CD4-positive, alpha-beta T cell (primary cell): ENCODE measurements around the gene STK35. TPM values are rescaled to one million over a fixed set of nuclear protein-coding genes. Genes with fewer than 3 reads are reported as not detected.

Experiments
- ATAC-seq: fragments of 200-7000 bp; cut with Tn5 transposase; one replicate; pipeline ENCODE4 v1.10.0; 2022; ENCODE audit warnings: mild to moderate bottlenecking; ENCODE audit not compliant: poor library complexity
- CTCF ChIA-PET: fragments of 350-600 bp; sonication (Branson Sonifier 250); formaldehyde crosslinking; loops from one replicate; lab custom pipeline; 2021; ENCODE audit warnings: antibody characterized with exemption, inconsistent platforms; lab: Charles Lee
- POLR2A ChIA-PET: fragments of 350-600 bp; sonication (Branson Sonifier 250); formaldehyde crosslinking; loops from one replicate; lab custom pipeline; 2021; ENCODE audit warnings: antibody characterized with exemption, inconsistent platforms; lab: Charles Lee
- DNase-seq, 14 experiments: peaks; one replicate each; pipeline ENCODE4 v3.0.0-alpha.2; 2013 to 2020; ENCODE audit warnings: mixed read lengths in 2 of 14
- H3K27ac ChIP-seq, 2 donors: one replicate each; pipeline versions ENCODE4 v1.5.1 to v1.7.0; 2013; ENCODE audit warnings: low read length in 2 of 2, low read depth in 1 of 2, mild to moderate bottlenecking in 1 of 2
- H3K27me3 ChIP-seq, 2 experiments: 1 replicate in 1 of 2; 2 replicates in 1 of 2; pipeline versions ENCODE4 v1.6.1 to v1.7.0; 2013; ENCODE audit warnings: low read length in 2 of 2, control low read depth in 1 of 2, mild to moderate bottlenecking in 1 of 2, moderate library complexity in 1 of 2; ENCODE audit not compliant: insufficient read depth in 2 of 2, control insufficient read depth in 1 of 2
- H3K36me3 ChIP-seq: one replicate; pipeline ENCODE4 v1.6.1; 2013; ENCODE audit warnings: low read length, control low read depth; ENCODE audit not compliant: insufficient read depth
- H3K4me1 ChIP-seq: one replicate; pipeline ENCODE4 v1.6.1; 2013; ENCODE audit warnings: low read length, control low read depth; ENCODE audit not compliant: insufficient read depth
- H3K4me3 ChIP-seq: one replicate; pipeline ENCODE4 v1.5.1; 2013; ENCODE audit warnings: mild to moderate bottlenecking, low read length, moderate library complexity
- H3K9me3 ChIP-seq, 2 experiments: 1 replicate in 1 of 2; 2 replicates in 1 of 2; pipeline versions ENCODE4 v1.6.1 to v1.7.0; 2013; ENCODE audit warnings: low read length in 2 of 2, mild to moderate bottlenecking in 2 of 2, control low read depth in 1 of 2, moderate library complexity in 1 of 2; ENCODE audit not compliant: control insufficient read depth in 1 of 2, insufficient read depth in 1 of 2
- H3K27ac Mint-ChIP-seq: one replicate; pipeline ENCODE4 v1.8.0; 2020; ENCODE audit warnings: mixed read lengths
- H3K27me3 Mint-ChIP-seq: one replicate; pipeline ENCODE4 v1.8.0; 2021; ENCODE audit warnings: mixed read lengths
- H3K36me3 Mint-ChIP-seq: one replicate; pipeline ENCODE4 v1.8.0; 2021; ENCODE audit warnings: low read depth, mixed read lengths
- H3K4me1 Mint-ChIP-seq: one replicate; pipeline ENCODE4 v1.8.0; 2021; ENCODE audit warnings: low read depth, mixed read lengths
- H3K4me3 Mint-ChIP-seq: one replicate; pipeline ENCODE4 v1.8.0; 2020; ENCODE audit warnings: mild to moderate bottlenecking, mixed read lengths
- H3K9me3 Mint-ChIP-seq: one replicate; pipeline ENCODE4 v1.8.0; 2020; ENCODE audit warnings: mixed read lengths
- intact Hi-C, 2 experiments: fragments of 100-400 bp; cut with DNase I in 1 of 2; cut with micrococcal nuclease in 1 of 2; formaldehyde crosslinking; loops; one replicate each; pipeline versions ENCODE4 v1.15.1 to v1.9.0; 2023 to 2025; cut with DNase I, micrococcal nuclease
- polyA plus RNA-seq, 2 donors: library from polyadenylated mRNA; unstranded; fragments of 120-200 nt; gene quantifications; one replicate each; pipeline ENCODE4 v1.2.1, GENCODE V29; 2013
- total RNA-seq, 174 experiments: library from RNA in 2 of 174; stranded (reverse) in 2 of 174; gene quantifications; one replicate each; pipeline ENCODE4 v1.2.3 and lab custom pipeline; 2021 to 2026
- TF ChIP-seq, protein P1 (sequence below): fragments of 200-600 bp; IDR thresholded peaks from one replicate; pipeline ENCODE4 v1.8.0; 2022; ENCODE audit warnings: antibody characterized with exemption, mild to moderate bottlenecking

The STK35 gene
- total RNA-seq (10 to 100 TPM; 18.9 to 19.6 TPM), total RNA-seq (lab: John Stamatoyannopoulos, UW) (27.5 to 90.5 (median 57.4) reads per million in 172 experiments)
- 7.9 TPM for polyA plus RNA-seq (2013, experiment 1 of 2)
- polyA plus RNA-seq (2013, experiment 2 of 2): 7.3 TPM

DNA sequence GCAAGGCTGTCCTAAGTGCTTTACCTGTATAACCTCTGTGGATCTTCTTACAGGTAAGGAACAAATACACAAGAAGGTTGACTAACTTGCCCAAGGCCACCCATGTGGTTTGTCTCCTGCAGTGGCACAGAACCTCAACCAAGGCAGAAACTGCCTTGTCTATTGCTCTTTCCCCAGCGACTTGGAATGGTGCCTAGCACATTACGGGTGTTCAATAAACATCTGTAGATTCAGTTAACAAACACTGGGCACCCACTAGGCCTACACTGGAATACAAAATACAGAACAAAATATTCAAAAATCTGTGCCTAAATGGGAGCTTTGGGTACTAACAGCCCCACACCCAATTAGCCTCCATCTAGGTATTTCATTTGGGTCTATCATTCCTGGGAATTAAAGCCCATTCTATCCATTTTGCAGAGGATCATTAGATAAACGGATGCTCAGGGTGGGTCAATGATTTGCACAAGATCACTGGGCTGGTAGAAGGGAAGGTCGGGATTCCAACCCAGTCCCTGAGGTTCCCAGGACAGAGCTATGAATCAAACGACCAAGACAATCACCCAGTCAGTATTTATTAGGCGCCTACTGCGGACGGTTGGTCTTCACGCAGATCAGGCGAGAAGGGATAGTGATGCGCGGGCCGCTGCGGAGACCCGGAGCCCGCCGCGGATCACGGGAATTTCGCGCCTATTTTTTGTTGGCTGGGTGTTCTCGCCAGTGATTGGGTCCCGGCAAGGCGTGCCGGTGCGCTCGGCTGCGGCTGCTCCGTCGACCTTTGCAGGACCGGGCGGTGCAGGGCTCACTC, at the start of gene STK35:
STK35 (plus strand) TSS at position 771 of the 808 bp plus-strand sequence. CDS start 55 bp downstream, outside the sequence.
- no peaks in the 10 kb centered on the region for H3K9me3 Mint-ChIP-seq
- peak within 1 kb of the TSS; percentile 99 for H3K4me3 Mint-ChIP-seq
- H3K36me3 Mint-ChIP-seq: peaks cover 37% of the 10 kb centered on the region
- Histone ChIP-seq H3K27me3 (no peaks in the 10 kb centered on the region), H3K36me3 (peaks cover 7% of the 10 kb centered on the region), H3K4me1 (peaks cover 34% of the 10 kb centered on the region), H3K9me3 (no peaks in the 10 kb centered on the region), H3K4me3 (peak within 1 kb of the TSS; percentile 89), H3K27ac (peak within 1 kb of the TSS; percentile 96 to 99)
- ChIA-PET POLR2A (interaction anchor here (1.2 to 2.4 kb wide), 4 partner anchors 8 to 369 kb away, joined by 3 to 19 read pairs (median 10); partner anchors contain the start of gene SNRPB), CTCF (interaction anchor here (1.4 kb wide), 1 partner anchor 635 kb away, joined by 3 read pairs; the partner anchor contains the start of gene NSFL1C)
- no peak for ATAC-seq
- DNase-seq: peak in 3 of 14 experiments; percentile 13 to 75 (median 64)
- peak within 1 kb of the TSS; percentile 100 for H3K27ac Mint-ChIP-seq
- peaks cover 4% of the 10 kb centered on the region for H3K27me3 Mint-ChIP-seq
- peaks cover 42% of the 10 kb centered on the region for H3K4me1 Mint-ChIP-seq
- TF ChIP-seq, protein P1, sequence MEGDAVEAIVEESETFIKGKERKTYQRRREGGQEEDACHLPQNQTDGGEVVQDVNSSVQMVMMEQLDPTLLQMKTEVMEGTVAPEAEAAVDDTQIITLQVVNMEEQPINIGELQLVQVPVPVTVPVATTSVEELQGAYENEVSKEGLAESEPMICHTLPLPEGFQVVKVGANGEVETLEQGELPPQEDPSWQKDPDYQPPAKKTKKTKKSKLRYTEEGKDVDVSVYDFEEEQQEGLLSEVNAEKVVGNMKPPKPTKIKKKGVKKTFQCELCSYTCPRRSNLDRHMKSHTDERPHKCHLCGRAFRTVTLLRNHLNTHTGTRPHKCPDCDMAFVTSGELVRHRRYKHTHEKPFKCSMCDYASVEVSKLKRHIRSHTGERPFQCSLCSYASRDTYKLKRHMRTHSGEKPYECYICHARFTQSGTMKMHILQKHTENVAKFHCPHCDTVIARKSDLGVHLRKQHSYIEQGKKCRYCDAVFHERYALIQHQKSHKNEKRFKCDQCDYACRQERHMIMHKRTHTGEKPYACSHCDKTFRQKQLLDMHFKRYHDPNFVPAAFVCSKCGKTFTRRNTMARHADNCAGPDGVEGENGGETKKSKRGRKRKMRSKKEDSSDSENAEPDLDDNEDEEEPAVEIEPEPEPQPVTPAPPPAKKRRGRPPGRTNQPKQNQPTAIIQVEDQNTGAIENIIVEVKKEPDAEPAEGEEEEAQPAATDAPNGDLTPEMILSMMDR: no peak
- intact Hi-C loops: loop anchor here (5.0 to 10.0 kb wide), 8 partner anchors 326 to 1694 kb away; partner anchors contain the start of genes FAM110A (in 2 of the 2), FKBP1A (in 1 of the 2), IDH3B (in 1 of the 2) and PSMF1 (in 1 of the 2)

DNA sequence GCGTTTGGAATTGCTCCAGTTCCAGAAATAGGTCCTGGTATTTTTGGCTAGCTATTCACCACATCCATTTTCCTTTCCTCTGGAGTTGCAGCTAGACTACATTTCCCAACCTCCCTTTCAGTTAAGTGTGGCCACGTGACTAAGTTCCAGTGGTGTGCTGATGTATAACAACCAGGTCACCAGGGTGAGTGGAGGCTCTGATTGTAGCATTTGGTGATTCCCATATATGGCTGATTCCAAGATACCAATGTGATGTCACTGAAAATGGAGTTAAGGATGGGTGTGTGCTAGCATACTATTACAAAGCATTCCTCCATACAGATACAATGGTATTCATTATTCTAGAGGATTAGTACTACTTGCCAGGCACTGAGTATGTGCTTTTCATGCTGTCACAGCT, 49.7 kb upstream of the STK35 start:
- H3K36me3 ChIP-seq: no peaks in the 10 kb centered on the region
- H3K27ac Mint-ChIP-seq: no peak overlapping the region
- ChIA-PET CTCF (no interaction called here), POLR2A (no interaction called here)
- no peaks in the 10 kb centered on the region for H3K4me1 Mint-ChIP-seq
- TF ChIP-seq, protein P1: no peak
- no peak for DNase-seq
- H3K27me3 ChIP-seq: peaks cover 7 to 14% of the 10 kb centered on the region in 2 experiments
- H3K9me3 Mint-ChIP-seq: no peaks in the 10 kb centered on the region
- H3K9me3 ChIP-seq: peaks cover 4 to 5% of the 10 kb centered on the region in 2 experiments
- H3K36me3 Mint-ChIP-seq: no peaks in the 10 kb centered on the region
- ATAC-seq: no peak
- peaks cover 63% of the 10 kb centered on the region for H3K27me3 Mint-ChIP-seq
- H3K4me3 Mint-ChIP-seq: no peak overlapping the region
- no peak overlapping the region for H3K4me3 ChIP-seq
- H3K4me1 ChIP-seq: no peaks in the 10 kb centered on the region
- H3K27ac ChIP-seq: no peak overlapping the region
- intact Hi-C loops: no loop called here

DNA sequence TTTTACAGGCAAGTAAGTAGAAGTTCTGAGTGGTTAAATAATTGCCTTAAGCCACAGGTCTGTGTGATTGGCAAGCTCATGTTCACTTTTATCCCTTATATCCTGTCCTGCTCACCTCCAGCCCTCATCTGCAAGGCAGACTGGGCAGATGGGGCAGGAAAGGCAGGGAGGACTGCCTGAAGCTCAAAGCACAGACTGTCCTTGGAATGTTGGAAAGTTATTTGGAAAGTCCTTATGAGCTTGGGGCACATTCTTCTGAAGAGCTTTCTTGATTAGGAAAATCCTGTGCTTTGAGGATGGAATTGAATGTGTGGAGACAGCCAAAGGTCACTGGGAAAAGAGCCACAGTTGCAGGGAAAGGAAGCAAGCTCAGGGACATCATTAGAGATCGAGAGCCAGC, 48.9 kb upstream of the STK35 start:
- Mint-ChIP-seq H3K27me3 (peaks cover 71% of the 10 kb centered on the region), H3K4me1 (no peaks in the 10 kb centered on the region), H3K4me3 (no peak overlapping the region), H3K9me3 (no peaks in the 10 kb centered on the region), H3K36me3 (no peaks in the 10 kb centered on the region), H3K27ac (no peak overlapping the region)
- POLR2A ChIA-PET: no interaction called here
- no peak for ATAC-seq
- Histone ChIP-seq H3K36me3 (no peaks in the 10 kb centered on the region), H3K27me3 (peaks cover 7 to 14% of the 10 kb centered on the region in 2 experiments), H3K9me3 (peaks cover 5 to 7% of the 10 kb centered on the region in 2 experiments), H3K4me3 (no peak overlapping the region), H3K27ac (no peak overlapping the region), H3K4me1 (no peaks in the 10 kb centered on the region)
- CTCF ChIA-PET: no interaction called here
- DNase-seq: no peak
- TF ChIP-seq, protein P1: no peak
- intact Hi-C loops: no loop called here
